HUES48 (cell line): ENCODE measurements around the gene SPACA7.

Experiments used
- H3K27ac ChIP-seq: one replicate; pipeline ENCODE4 v1.7.0; 2013; ENCODE audit warnings: low read depth, low read length, inconsistent platforms
- H3K27me3 ChIP-seq: 2 replicates; pipeline ENCODE4 v1.6.1; 2013; ENCODE audit warnings: mild to moderate bottlenecking, low read length; ENCODE audit not compliant: control insufficient read depth, insufficient read depth
- H3K36me3 ChIP-seq: 2 replicates; pipeline ENCODE4 v1.6.1; 2013; ENCODE audit warnings: low read length; ENCODE audit not compliant: control insufficient read depth, insufficient read depth
- H3K4me1 ChIP-seq: 2 replicates; pipeline ENCODE4 v1.6.1; 2013; ENCODE audit warnings: mild to moderate bottlenecking, low read length; ENCODE audit not compliant: control insufficient read depth, insufficient read depth
- H3K4me3 ChIP-seq: 2 replicates; pipeline ENCODE4 v1.5.1; 2013; ENCODE audit warnings: mild to moderate bottlenecking, low read depth, low read length
- H3K9ac ChIP-seq: 2 replicates; pipeline ENCODE4 v1.6.1; 2013; ENCODE audit warnings: mild to moderate bottlenecking, low read depth, low read length, moderate library complexity
- H3K9me3 ChIP-seq: 2 replicates; pipeline ENCODE4 v1.6.1; 2013; ENCODE audit warnings: low read length; ENCODE audit not compliant: control insufficient read depth, insufficient read depth

Gene SPACA7

GRCh38 chr13:112442483-112443090 lies 66.4 kb downstream of the SPACA7 start:
- Histone ChIP-seq H3K27ac (no peak overlapping the region), H3K4me1 (peaks cover 2% of the 10 kb centered on the region; the same call in 1 of the 2 replicates), H3K36me3 (no peaks in the 10 kb centered on the region), H3K9me3 (peaks cover 9% of the 10 kb centered on the region; the same call in 1 of the 2 replicates), H3K9ac (no peak overlapping the region), H3K4me3 (no peak overlapping the region), H3K27me3 (0 out of 2 replicates have a peak, but pooled peaks cover 12% of the 10 kb centered on the region)

- H3K4me3 ChIP-seq: no peak overlapping the region
- H3K9ac ChIP-seq: no peak overlapping the region
- H3K27ac ChIP-seq: no peak overlapping the region
- peaks cover 2% of the 10 kb centered on the region; the same call in 1 of the 2 replicates for H3K4me1 ChIP-seq
- H3K9me3 ChIP-seq: 0 out of 2 replicates have a peak, but pooled peaks cover 6% of the 10 kb centered on the region
- 0 out of 2 replicates have a peak, but pooled peaks cover 12% of the 10 kb centered on the region for H3K27me3 ChIP-seq
- no peaks in the 10 kb centered on the region for H3K36me3 ChIP-seq
These were observed 67.2 kb downstream of the SPACA7 start for GRCh38 chr13:112443191-112443994.

DNA sequence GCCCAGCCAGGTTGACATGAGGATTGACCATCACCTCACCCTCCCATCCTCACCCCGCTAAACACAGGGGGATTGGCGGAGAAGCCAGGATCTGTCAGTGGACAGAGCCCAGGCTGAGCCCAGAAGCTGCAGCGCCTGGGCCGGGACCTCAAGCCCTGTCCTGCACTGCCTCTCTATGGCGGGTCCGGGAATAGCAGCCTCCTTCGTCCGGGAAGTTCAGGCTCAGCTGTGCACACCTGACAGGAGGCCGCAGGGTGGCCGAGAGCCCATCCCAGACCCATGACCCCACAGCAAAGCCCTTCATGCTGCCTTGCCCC lies 67.8 kb downstream of the SPACA7 start:
- Histone ChIP-seq H3K4me3 (no peak overlapping the region), H3K36me3 (no peaks in the 10 kb centered on the region), H3K27ac (no peak overlapping the region), H3K4me1 (peaks cover 2% of the 10 kb centered on the region; the same call in 1 of the 2 replicates), H3K9me3 (0 out of 2 replicates have a peak, but pooled peaks cover 3% of the 10 kb centered on the region), H3K27me3 (0 out of 2 replicates have a peak, but pooled peaks cover 12% of the 10 kb centered on the region), H3K9ac (no peak overlapping the region)

GRCh38 chr13:112444416-112445399 lies 68.6 kb downstream of the SPACA7 start:
- no peaks in the 10 kb centered on the region for H3K36me3 ChIP-seq
- H3K27ac ChIP-seq: no peak overlapping the region
- 0 out of 2 replicates have a peak, but pooled peaks cover 12% of the 10 kb centered on the region for H3K27me3 ChIP-seq
- H3K9ac ChIP-seq: no peak overlapping the region
- no peak overlapping the region for H3K4me3 ChIP-seq
- H3K9me3 ChIP-seq: 0 out of 2 replicates have a peak, but pooled peaks cover 3% of the 10 kb centered on the region
- H3K4me1 ChIP-seq: peaks cover 2% of the 10 kb centered on the region; the same call in 1 of the 2 replicates

- Histone ChIP-seq H3K27ac (no peak overlapping the region), H3K36me3 (no peaks in the 10 kb centered on the region), H3K9me3 (no peaks in the 10 kb centered on the region), H3K4me1 (peaks cover 2% of the 10 kb centered on the region; the same call in 1 of the 2 replicates), H3K27me3 (0 out of 2 replicates have a peak, but pooled peaks cover 12% of the 10 kb centered on the region), H3K9ac (no peak overlapping the region), H3K4me3 (no peak overlapping the region)
These were observed 69.5 kb downstream of the SPACA7 start for GRCh38 chr13:112445411-112446271.

- Histone ChIP-seq H3K9ac (no peak overlapping the region), H3K9me3 (no peaks in the 10 kb centered on the region), H3K4me3 (no peak overlapping the region), H3K27me3 (0 out of 2 replicates have a peak, but pooled peaks cover 12% of the 10 kb centered on the region), H3K36me3 (no peaks in the 10 kb centered on the region), H3K27ac (no peak overlapping the region), H3K4me1 (peaks cover 2% of the 10 kb centered on the region; the same call in 1 of the 2 replicates)
These were observed 70.2 kb downstream of the SPACA7 start for GRCh38 chr13:112446347-112446861.

DNA sequence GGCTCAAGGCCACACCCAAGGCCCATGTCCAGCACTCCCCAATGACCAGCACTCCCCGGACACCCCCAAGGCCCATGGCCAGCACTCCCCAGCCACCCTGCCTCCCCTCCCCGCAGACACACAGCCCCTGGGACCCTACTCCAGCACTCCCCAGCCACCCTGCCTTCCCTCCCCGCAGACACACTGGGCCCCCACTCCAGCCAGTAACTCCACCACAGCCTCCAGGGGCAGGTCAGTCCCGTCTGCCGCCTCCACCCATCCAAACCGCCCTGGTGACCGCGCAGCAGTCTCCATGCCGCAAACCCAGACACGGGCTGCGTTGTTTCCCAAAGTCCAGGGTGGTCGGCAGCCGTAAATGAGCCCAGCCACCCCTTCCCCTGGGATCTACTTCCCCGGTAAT lies 70.7 kb downstream of the SPACA7 start:
- H3K9me3 ChIP-seq: no peaks in the 10 kb centered on the region
- no peaks in the 10 kb centered on the region for H3K36me3 ChIP-seq
- 0 out of 2 replicates have a peak, but pooled peaks cover 12% of the 10 kb centered on the region for H3K27me3 ChIP-seq
- H3K9ac ChIP-seq: no peak overlapping the region
- peaks cover 2% of the 10 kb centered on the region; the same call in 1 of the 2 replicates for H3K4me1 ChIP-seq
- H3K4me3 ChIP-seq: no peak overlapping the region
- H3K27ac ChIP-seq: no peak overlapping the region

DNA sequence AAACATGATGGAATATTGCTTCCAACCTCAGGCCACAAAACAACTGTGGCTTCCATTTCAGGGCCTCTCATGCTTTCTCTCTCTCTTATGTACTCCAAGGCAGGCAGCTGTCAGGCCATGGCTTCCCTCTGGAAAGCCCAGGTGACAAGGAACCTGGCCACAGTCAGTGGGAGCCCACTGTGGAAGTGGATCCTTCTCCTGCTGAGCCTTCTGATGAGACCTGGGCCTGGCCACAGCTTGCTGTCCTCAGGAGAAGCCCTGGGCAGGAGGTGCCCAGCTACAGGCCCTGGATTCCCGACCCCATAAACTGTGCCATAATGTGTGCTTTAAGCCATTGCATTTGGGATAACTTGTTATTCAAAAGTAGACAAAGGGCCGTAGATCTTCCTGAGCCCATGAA lies 71.2 kb downstream of the SPACA7 start:
- Histone ChIP-seq H3K4me3 (no peak overlapping the region), H3K9me3 (no peaks in the 10 kb centered on the region), H3K27ac (no peak overlapping the region), H3K27me3 (0 out of 2 replicates have a peak, but pooled peaks cover 12% of the 10 kb centered on the region), H3K36me3 (no peaks in the 10 kb centered on the region), H3K4me1 (peaks cover 2% of the 10 kb centered on the region; the same call in 1 of the 2 replicates), H3K9ac (no peak overlapping the region)

- H3K9me3 ChIP-seq: no peaks in the 10 kb centered on the region
- H3K9ac ChIP-seq: no peak overlapping the region
- 0 out of 2 replicates have a peak, but pooled peaks cover 10% of the 10 kb centered on the region for H3K27me3 ChIP-seq
- no peak overlapping the region for H3K4me3 ChIP-seq
- H3K27ac ChIP-seq: no peak overlapping the region
- peaks cover 2% of the 10 kb centered on the region; the same call in 1 of the 2 replicates for H3K4me1 ChIP-seq
- H3K36me3 ChIP-seq: no peaks in the 10 kb centered on the region
These were observed 71.8 kb downstream of the SPACA7 start for GRCh38 chr13:112447761-112448603.
